ENCODE results near the gene IL18R1. TPM values are rescaled to one million over a fixed set of nuclear protein-coding genes. Genes with fewer than 3 reads are reported as not detected.

Gene IL18R1
- total RNA-seq, 1 experiment from 2014 or later, result 0.08 TPM

- intact Hi-C loops (cut with micrococcal nuclease; ENCODE audit: unreplicated experiment) (no loop called here), in situ Hi-C loops (cut with HindIII; ENCODE audit: low pct_unique_long_range_greater_than_20kb, low sequenced_read_pairs) (no loop called here)
- no peaks in the 10 kb centered on the region for H3K4me1 ChIP-seq (ENCODE audit: control insufficient read depth, insufficient read depth, low read length)
- H3K4me3 ChIP-seq (ENCODE audit: low read depth in 2 of 2, low read length in 2 of 2), result no peak overlapping the region
- TF ChIP-seq SIN3A (IDR thresholded peaks at IDR 0.05; ENCODE audit: borderline replicate concordance, insufficient read depth, low read depth, low read length) (no peak), REST (IDR thresholded peaks at IDR 0.05; ENCODE audit: insufficient read depth in 1 of 2, low read depth in 2 of 2, low read length in 1 of 2) (no peak), POLR2AphosphoS5 (IDR thresholded peaks at IDR 0.05; ENCODE audit: low read depth, low read length) (no peak)
- ATAC-seq, result no peak
- H3K9me3 ChIP-seq (ENCODE audit: control insufficient read depth, insufficient read depth, low read depth, low read length), result no peaks in the 10 kb centered on the region
- H3K36me3 ChIP-seq (ENCODE audit: control insufficient read depth, insufficient read depth, low read length), result no peaks in the 10 kb centered on the region
- BruUV-seq (replicated peaks), result no TSS peak
- H3K27me3 ChIP-seq (ENCODE audit: control insufficient read depth, insufficient read depth, low read length), result no peaks in the 10 kb centered on the region
- POLR2A ChIA-PET, result no interaction called here
- no peak for DNase-seq (ENCODE audit: low read depth, low spot score)
- CTCF ChIA-PET, result no interaction called here
- no peak overlapping the region for H3K27ac ChIP-seq (ENCODE audit: low read length)
These were observed 19.7 kb upstream of the IL18R1 start for GRCh38 chr2:102335871-102336366.

GRCh38 chr2:102336502-102336945 lies 19.1 kb upstream of the IL18R1 start:
- no peaks in the 10 kb centered on the region; the same call in 1 of the 2 replicates for H3K27me3 ChIP-seq (ENCODE audit: control insufficient read depth, insufficient read depth, low read length)
- ChIA-PET POLR2A (no interaction called here), CTCF (no interaction called here)
- H3K9me3 ChIP-seq (ENCODE audit: control insufficient read depth, insufficient read depth, low read depth, low read length), result no peaks in the 10 kb centered on the region
- BruUV-seq (replicated peaks), result no TSS peak
- no peak for TF ChIP-seq CTCF (IDR thresholded peaks at IDR 0.05)
- TF ChIP-seq TCF7L2 (IDR thresholded peaks at IDR 0.05; ENCODE audit: low read depth, low read length), result no peak
- no peak for TF ChIP-seq SIN3A (IDR thresholded peaks at IDR 0.05; ENCODE audit: borderline replicate concordance, insufficient read depth, low read depth, low read length)
- no peak for TF ChIP-seq POLR2AphosphoS5 (IDR thresholded peaks at IDR 0.05; ENCODE audit: low read depth, low read length)
- no peak for TF ChIP-seq REST (IDR thresholded peaks at IDR 0.05; ENCODE audit: insufficient read depth in 1 of 2, low read depth in 2 of 2, low read length in 1 of 2)
- H3K36me3 ChIP-seq (ENCODE audit: control insufficient read depth, insufficient read depth, low read length), result no peaks in the 10 kb centered on the region
- intact Hi-C loops (cut with micrococcal nuclease; ENCODE audit: unreplicated experiment) (no loop called here), in situ Hi-C loops (cut with HindIII; ENCODE audit: low pct_unique_long_range_greater_than_20kb, low sequenced_read_pairs) (no loop called here)
- H3K4me1 ChIP-seq (ENCODE audit: control insufficient read depth, insufficient read depth, low read length), result no peaks in the 10 kb centered on the region
- peak overlapping the region in 1 of 2 experiments; percentile 14; a peak in 2 of 4 replicates for H3K4me3 ChIP-seq (ENCODE audit: low read depth in 2 of 2, low read length in 2 of 2)
- no peak overlapping the region for H3K27ac ChIP-seq (ENCODE audit: low read length)
- DNase-seq (ENCODE audit: low read depth, low spot score) (peak; percentile 79), ATAC-seq (no peak; the same call in 1 of the 2 replicates)
